D721Med (cell line): ENCODE measurements around the gene P4HB.

Experiments
- DNase-seq: peaks from one replicate; pipeline ENCODE4 v3.0.0; 2011; ENCODE audit warnings: low spot score; ENCODE audit not compliant: insufficient read length
- FAIRE-seq: peaks from 2 replicates; lab custom pipeline; 2011; peaks lifted over from hg19 to GRCh38; lab: Jason Lieb, UNC
- TF ChIP-seq, protein P1 (sequence below): IDR thresholded peaks from 2 replicates; pipeline ENCODE4 v1.5.1; 2012; ENCODE audit warnings: mild to moderate bottlenecking, control low read depth; ENCODE audit not compliant: insufficient read depth; ENCODE audit errors: missing control alignments

The P4HB gene

DNA sequence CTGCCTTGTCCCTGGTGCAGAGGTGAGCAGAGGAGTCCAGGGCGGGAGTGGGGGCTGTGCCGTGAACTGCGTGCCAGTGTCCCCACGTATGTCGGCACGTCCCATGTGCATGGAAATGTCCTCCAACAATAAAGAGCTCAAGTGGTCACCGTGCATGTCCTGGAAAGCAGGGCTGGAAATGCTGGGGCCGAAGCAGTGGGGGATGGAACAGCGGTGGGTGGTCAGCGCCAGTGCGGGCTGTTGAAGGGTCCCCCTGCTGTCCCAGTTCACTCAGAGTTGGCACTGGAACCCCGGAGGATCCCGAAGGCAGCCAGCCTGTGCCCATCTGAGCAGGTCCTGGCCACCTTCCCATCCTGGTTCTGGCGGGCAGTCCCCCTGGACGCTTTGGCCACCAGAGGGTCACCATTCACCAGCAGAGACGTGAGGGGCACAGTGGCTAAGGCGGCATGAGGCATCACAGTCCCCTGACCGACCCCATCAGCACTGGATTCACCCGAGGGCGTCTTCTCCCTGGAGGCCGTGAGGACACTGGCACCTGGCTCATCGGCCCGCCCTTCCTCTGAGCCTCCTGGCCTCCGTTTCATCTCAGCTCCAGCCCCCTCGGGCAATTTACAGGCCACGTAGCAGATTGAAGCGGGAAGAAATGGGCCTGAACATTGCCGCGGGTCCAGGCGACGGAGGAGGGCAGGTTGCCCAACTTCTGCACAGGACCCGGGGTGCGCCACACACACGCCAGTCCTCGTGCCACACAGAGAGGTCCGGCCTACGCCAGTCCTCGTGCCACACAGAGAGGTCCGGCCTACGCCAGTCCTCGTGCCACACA, 46.3 kb downstream of the P4HB start:
- FAIRE-seq (no peak), DNase-seq (no peak)
- TF ChIP-seq, protein P1, sequence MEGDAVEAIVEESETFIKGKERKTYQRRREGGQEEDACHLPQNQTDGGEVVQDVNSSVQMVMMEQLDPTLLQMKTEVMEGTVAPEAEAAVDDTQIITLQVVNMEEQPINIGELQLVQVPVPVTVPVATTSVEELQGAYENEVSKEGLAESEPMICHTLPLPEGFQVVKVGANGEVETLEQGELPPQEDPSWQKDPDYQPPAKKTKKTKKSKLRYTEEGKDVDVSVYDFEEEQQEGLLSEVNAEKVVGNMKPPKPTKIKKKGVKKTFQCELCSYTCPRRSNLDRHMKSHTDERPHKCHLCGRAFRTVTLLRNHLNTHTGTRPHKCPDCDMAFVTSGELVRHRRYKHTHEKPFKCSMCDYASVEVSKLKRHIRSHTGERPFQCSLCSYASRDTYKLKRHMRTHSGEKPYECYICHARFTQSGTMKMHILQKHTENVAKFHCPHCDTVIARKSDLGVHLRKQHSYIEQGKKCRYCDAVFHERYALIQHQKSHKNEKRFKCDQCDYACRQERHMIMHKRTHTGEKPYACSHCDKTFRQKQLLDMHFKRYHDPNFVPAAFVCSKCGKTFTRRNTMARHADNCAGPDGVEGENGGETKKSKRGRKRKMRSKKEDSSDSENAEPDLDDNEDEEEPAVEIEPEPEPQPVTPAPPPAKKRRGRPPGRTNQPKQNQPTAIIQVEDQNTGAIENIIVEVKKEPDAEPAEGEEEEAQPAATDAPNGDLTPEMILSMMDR, result no peak

DNA sequence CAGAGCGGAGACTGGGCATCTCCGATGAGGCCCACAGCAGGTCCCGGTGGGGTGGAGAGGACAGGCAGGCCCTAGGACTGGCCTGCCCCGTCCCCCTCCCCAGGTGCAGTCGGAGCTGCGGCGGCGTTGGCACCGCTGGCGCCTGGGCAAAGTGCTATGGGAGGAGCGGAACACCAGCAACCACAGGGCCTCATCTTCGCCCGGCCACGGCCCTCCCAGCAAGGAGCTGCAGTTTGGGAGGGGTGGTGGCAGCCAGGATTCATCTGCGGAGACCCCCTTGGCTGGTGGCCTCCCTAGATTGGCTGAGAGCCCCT, 47.0 kb downstream of the P4HB start:
- no peak for FAIRE-seq
- DNase-seq, result no peak
- TF ChIP-seq, protein P1, result no peak

DNA sequence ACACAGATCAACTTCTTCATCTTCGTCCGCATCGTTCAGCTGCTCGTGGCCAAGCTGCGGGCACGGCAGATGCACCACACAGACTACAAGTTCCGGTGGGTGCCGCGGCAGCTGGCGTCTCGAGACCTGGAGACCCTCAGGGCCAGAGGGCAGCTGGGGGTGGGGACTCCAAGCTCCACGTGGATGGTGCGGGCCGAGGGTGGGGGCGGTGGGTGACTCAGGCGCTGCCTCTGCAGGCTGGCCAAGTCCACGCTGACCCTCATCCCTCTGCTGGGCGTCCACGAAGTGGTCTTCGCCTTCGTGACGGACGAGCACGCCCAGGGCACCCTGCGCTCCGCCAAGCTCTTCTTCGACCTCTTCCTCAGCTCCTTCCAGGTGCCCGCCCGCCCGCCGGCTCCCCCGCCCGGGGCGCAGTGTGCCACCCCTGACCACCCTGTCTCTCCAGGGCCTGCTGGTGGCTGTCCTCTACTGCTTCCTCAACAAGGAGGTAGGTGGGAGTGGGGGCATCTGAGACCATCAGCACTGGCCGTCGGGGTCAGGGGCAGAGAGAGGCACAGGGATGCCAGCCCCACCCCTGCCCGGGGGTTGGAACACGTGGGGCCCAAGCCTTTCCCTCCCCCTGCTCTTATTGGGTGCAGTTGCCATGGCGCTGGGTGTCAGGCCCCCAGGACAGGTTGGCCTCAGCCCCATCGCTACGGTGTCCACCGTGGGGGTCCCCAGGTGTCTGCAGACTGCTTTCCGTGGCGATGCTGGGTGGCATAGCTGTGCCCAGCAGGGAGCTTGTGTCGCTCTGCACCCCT, 47.6 kb downstream of the P4HB start:
- DNase-seq (no peak), FAIRE-seq (no peak)
- TF ChIP-seq, protein P1, result no peak

DNA sequence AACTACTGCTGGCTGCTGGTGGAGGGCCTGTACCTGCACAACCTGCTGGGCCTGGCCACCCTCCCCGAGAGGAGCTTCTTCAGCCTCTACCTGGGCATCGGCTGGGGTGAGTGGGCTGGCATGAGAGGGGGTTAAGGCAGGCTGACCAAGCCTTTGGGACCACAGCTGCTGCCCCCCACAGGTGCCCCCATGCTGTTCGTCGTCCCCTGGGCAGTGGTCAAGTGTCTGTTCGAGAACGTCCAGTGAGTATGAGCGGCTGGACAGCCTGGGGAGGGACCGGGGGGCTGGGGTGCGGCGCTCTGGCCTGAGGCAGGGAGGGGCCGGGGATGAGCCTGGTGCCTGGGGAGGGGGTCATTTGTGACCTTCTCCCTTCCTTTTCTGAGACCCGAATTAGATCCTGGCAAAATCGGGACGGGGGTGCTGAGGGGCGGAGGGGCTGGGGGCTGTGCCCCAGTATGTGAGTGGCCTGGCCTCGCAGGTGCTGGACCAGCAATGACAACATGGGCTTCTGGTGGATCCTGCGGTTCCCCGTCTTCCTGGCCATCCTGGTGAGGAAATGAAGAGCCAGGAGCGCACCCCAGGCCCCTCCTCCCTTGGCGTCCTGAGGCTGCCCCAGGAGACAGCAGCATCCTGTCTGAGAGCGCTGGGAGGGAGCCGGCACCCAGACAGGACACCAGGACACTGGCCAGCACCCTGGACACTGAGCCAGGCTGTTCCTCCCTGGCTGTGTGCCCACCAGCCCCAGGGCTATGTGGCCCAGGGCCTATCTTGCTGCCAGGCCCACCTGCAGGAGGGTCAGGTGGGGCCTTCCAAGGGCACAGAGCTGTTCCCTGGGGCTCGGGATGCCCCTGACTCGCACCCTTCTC, 48.4 kb downstream of the P4HB start:
- no peak for FAIRE-seq
- DNase-seq, result no peak
- TF ChIP-seq, protein P1, result no peak

DNA sequence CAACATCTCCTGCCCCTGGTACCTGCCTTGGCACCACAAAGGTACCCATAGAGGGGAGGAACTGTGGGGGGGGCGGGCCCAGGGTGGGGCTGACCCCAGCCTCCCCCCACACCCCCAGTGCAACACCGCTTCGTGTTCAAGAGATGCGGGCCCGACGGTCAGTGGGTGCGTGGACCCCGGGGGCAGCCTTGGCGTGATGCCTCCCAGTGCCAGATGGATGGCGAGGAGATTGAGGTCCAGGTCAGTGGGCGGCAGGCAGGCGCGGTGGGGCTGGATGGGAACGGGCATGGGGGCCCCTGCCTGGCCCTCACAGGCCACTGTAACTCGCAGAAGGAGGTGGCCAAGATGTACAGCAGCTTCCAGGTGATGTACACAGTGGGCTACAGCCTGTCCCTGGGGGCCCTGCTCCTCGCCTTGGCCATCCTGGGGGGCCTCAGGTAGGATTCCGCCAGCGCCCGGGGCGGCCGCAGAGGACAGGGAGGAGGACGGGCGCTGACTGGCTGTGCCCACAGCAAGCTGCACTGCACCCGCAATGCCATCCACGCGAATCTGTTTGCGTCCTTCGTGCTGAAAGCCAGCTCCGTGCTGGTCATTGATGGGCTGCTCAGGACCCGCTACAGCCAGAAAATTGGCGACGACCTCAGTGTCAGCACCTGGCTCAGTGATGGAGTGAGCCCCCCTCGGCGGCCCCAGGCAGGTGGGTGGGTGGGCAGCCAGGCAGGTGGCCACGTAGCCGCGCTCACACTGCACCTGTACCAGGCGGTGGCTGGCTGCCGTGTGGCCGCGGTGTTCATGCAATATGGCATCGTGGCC, 49.2 kb downstream of the P4HB start:
- DNase-seq (no peak), FAIRE-seq (no peak)
- TF ChIP-seq, protein P1, result no peak

DNA sequence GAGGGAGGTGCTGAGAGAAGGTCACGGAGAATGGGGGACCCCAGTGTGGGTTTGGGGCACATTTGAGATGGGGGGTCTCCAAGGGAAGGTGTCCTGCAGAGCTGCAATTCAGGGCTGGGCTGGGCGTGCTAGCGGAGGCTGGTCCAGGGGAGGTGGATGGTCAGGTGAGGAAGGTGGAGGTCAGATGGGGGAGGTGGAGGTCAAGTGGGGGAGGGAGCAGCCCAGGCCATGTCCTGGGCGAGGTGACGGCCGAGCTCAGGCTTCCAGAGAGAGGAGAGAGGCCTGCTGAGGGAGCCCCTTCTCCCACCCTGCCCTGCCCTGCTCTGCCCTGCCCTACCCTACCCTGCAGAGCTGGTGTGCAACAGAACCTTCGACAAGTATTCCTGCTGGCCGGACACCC, 49.9 kb downstream of the P4HB start:
- no peak for DNase-seq
- TF ChIP-seq, protein P1, result no peak
- no peak for FAIRE-seq
